Measurements from ENCODE around the gene MPHOSPH9. TPM values are rescaled to one million over a fixed set of nuclear protein-coding genes. Genes with fewer than 3 reads are reported as not detected.

MPHOSPH9 gene
- total RNA-seq, 1 donor = 42.7 TPM

DNA sequence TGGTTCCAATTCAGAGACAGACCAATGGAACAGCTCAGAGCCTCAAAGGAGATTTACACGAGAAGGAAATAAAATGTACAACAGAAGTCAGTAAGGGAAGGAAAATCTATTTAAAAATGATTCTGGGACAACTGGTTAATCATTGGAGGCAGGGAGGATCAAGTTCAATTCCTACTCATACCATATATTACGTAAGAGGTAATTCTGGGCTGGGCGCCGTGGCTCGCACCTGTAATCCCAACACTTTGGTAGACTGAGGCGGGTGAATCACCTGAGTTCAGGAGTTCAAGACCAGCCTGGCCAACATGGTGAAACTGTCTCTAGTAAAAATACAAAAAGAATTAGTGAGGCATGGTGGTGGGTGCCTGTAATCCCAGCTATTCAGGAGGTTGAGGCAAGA is 45.3 kb downstream of the MPHOSPH9 start:
- no peaks in the 10 kb centered on the region for H3K79me2 ChIP-seq (ENCODE audit: insufficient read depth, low read length)
- TF ChIP-seq CTCF (IDR thresholded peaks at IDR 0.05; ENCODE audit: extremely low read depth, low read depth, low read length) = no peak
- H3K4me3 ChIP-seq (ENCODE audit: insufficient read depth, low read length) = no peak overlapping the region
- peaks cover 29% of the 10 kb centered on the region for H3K36me3 ChIP-seq (ENCODE audit: insufficient read depth, low read length)
- H4K20me1 ChIP-seq (ENCODE audit: insufficient read depth, low read length) = no peaks in the 10 kb centered on the region
- no peak overlapping the region for H2AFZ ChIP-seq (ENCODE audit: low read length)
- no peaks in the 10 kb centered on the region for H3K9me3 ChIP-seq (ENCODE audit: low read depth, low read length)
- H3K4me2 ChIP-seq (ENCODE audit: insufficient read depth, low read length) = no peak overlapping the region
- H3K27ac ChIP-seq (ENCODE audit: low read depth, low read length) = no peak overlapping the region
- no peaks in the 10 kb centered on the region for H3K4me1 ChIP-seq (ENCODE audit: insufficient read depth, low read length)
- no peak for DNase-seq (ENCODE audit: insufficient read length, low spot score, missing footprints)
- H3K27me3 ChIP-seq (ENCODE audit: insufficient read depth, low read length) = no peaks in the 10 kb centered on the region

GRCh38 chr12:123180171-123180570 is 52.8 kb downstream of the MPHOSPH9 start:
- Histone ChIP-seq H3K79me2 (ENCODE audit: insufficient read depth, low read length) (no peaks in the 10 kb centered on the region), H3K4me2 (ENCODE audit: insufficient read depth, low read length) (no peak overlapping the region), H3K27me3 (ENCODE audit: insufficient read depth, low read length) (no peaks in the 10 kb centered on the region), H3K4me3 (ENCODE audit: insufficient read depth, low read length) (no peak overlapping the region), H3K4me1 (ENCODE audit: insufficient read depth, low read length) (no peaks in the 10 kb centered on the region), H4K20me1 (ENCODE audit: insufficient read depth, low read length) (no peaks in the 10 kb centered on the region), H3K36me3 (ENCODE audit: insufficient read depth, low read length) (peaks cover 31% of the 10 kb centered on the region), H3K27ac (ENCODE audit: low read depth, low read length) (no peak overlapping the region), H3K9me3 (ENCODE audit: low read depth, low read length) (no peaks in the 10 kb centered on the region), H2AFZ (ENCODE audit: low read length) (no peak overlapping the region)
- DNase-seq (ENCODE audit: insufficient read length, low spot score, missing footprints) = no peak
- TF ChIP-seq CTCF (IDR thresholded peaks at IDR 0.05; ENCODE audit: extremely low read depth, low read depth, low read length) = no peak

DNA sequence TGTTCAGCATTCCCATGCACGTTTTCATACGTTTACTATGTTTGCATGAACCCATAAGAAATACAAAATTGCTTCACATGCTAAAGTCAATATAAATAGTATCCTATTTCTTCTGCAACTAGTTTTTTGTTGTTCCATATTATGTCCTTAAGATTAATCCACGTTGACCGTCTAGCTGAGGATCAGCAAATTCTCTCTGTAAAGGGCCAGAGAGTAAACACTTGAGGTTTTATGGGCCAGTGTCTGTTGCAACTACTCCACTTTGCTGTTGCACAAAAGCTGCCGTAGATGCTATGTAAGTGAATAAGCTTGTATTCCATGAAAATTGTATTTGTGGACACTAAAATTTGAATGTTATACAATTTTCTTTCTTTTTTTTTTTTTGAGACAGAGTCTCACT is 61.0 kb downstream of the MPHOSPH9 start:
- no peak overlapping the region for H3K4me2 ChIP-seq (ENCODE audit: insufficient read depth, low read length)
- no peak overlapping the region for H3K4me3 ChIP-seq (ENCODE audit: insufficient read depth, low read length)
- no peaks in the 10 kb centered on the region for H3K79me2 ChIP-seq (ENCODE audit: insufficient read depth, low read length)
- no peaks in the 10 kb centered on the region for H4K20me1 ChIP-seq (ENCODE audit: insufficient read depth, low read length)
- H3K27ac ChIP-seq (ENCODE audit: low read depth, low read length) = no peak overlapping the region
- H3K36me3 ChIP-seq (ENCODE audit: insufficient read depth, low read length) = peaks cover 18% of the 10 kb centered on the region
- no peak overlapping the region for H2AFZ ChIP-seq (ENCODE audit: low read length)
- no peak for DNase-seq (ENCODE audit: insufficient read length, low spot score, missing footprints)
- H3K27me3 ChIP-seq (ENCODE audit: insufficient read depth, low read length) = no peaks in the 10 kb centered on the region
- no peaks in the 10 kb centered on the region for H3K4me1 ChIP-seq (ENCODE audit: insufficient read depth, low read length)
- no peaks in the 10 kb centered on the region for H3K9me3 ChIP-seq (ENCODE audit: low read depth, low read length)
- no peak for TF ChIP-seq CTCF (IDR thresholded peaks at IDR 0.05; ENCODE audit: extremely low read depth, low read depth, low read length)

GRCh38 chr12:123167329-123167728 is 65.6 kb downstream of the MPHOSPH9 start:
- TF ChIP-seq CTCF (IDR thresholded peaks at IDR 0.05; ENCODE audit: extremely low read depth, low read depth, low read length) = no peak
- Histone ChIP-seq H3K27me3 (ENCODE audit: insufficient read depth, low read length) (no peaks in the 10 kb centered on the region), H3K4me1 (ENCODE audit: insufficient read depth, low read length) (no peaks in the 10 kb centered on the region), H3K27ac (ENCODE audit: low read depth, low read length) (no peak overlapping the region), H4K20me1 (ENCODE audit: insufficient read depth, low read length) (no peaks in the 10 kb centered on the region), H3K4me2 (ENCODE audit: insufficient read depth, low read length) (no peak overlapping the region), H2AFZ (ENCODE audit: low read length) (no peak overlapping the region), H3K4me3 (ENCODE audit: insufficient read depth, low read length) (no peak overlapping the region), H3K36me3 (ENCODE audit: insufficient read depth, low read length) (peaks cover 18% of the 10 kb centered on the region), H3K9me3 (ENCODE audit: low read depth, low read length) (no peaks in the 10 kb centered on the region), H3K79me2 (ENCODE audit: insufficient read depth, low read length) (no peaks in the 10 kb centered on the region)
- no peak for DNase-seq (ENCODE audit: insufficient read length, low spot score, missing footprints)
